CD14-positive monocyte (primary cell): ENCODE measurements around the gene MLH1. TPM values are rescaled to one million over a fixed set of nuclear protein-coding genes. Genes with fewer than 3 reads are reported as not detected.

Experiments used
- DNase-seq, 3 donors: peaks; one replicate each; pipeline ENCODE4 v3.0.0-alpha.2; 2011 to 2022
- H2AFZ ChIP-seq: 2 replicates; pipeline ENCODE4 v1.6.0; 2012; ENCODE audit warnings: mild to moderate bottlenecking, low read depth, low read length, inconsistent platforms; ENCODE audit not compliant: insufficient read depth, poor library complexity, severe bottlenecking
- H3K27ac ChIP-seq, 2 donors: 1 replicate in 1 of 2; 2 replicates in 1 of 2; pipeline ENCODE4 v1.5.1; 2012 to 2013; ENCODE audit warnings: low read length in 2 of 2, control low read depth in 1 of 2, inconsistent platforms in 1 of 2, low read depth in 1 of 2, mild to moderate bottlenecking in 1 of 2
- H3K27me3 ChIP-seq, 2 donors: one replicate each; pipeline versions ENCODE4 v1.6.0 to v1.6.1; 2011 to 2013; ENCODE audit warnings: low read length in 2 of 2; ENCODE audit not compliant: control insufficient read depth in 2 of 2, insufficient read depth in 2 of 2
- H3K36me3 ChIP-seq, 2 donors: replicated peaks in 1 of 2; 1 replicate in 1 of 2; 2 replicates in 1 of 2; pipeline versions ENCODE4 v1.5.1 to v1.6.1; 2012 to 2013; ENCODE audit warnings: low read length in 2 of 2, control low read depth in 1 of 2, inconsistent platforms in 1 of 2, mild to moderate bottlenecking in 1 of 2; ENCODE audit not compliant: insufficient read depth in 2 of 2, control insufficient read depth in 1 of 2
- H3K4me1 ChIP-seq, 2 donors: 1 replicate in 1 of 2; 2 replicates in 1 of 2; pipeline versions ENCODE4 v1.5.1 to v1.6.1; 2012 to 2013; ENCODE audit warnings: low read length in 2 of 2, control low read depth in 1 of 2, inconsistent platforms in 1 of 2, mild to moderate bottlenecking in 1 of 2, moderate library complexity in 1 of 2; ENCODE audit not compliant: insufficient read depth in 2 of 2, control insufficient read depth in 1 of 2
- H3K4me2 ChIP-seq: replicated peaks from 2 replicates; pipeline ENCODE3; 2012; ENCODE audit warnings: low read length, moderate library complexity, mild to moderate bottlenecking; ENCODE audit not compliant: poor library complexity, severe bottlenecking; ENCODE audit errors: extremely low read depth
- H3K4me3 ChIP-seq, 3 experiments: fragments of 200-600 bp in 1 of 3; sonication (generic) in 1 of 3; replicated peaks in 1 of 3; 1 replicate in 2 of 3; 2 replicates in 1 of 3; pipeline ENCODE4 v1.5.1; 2011 to 2013; ENCODE audit warnings: low read length in 3 of 3, mild to moderate bottlenecking in 3 of 3, control low read depth in 2 of 3, low read depth in 2 of 3, inconsistent platforms in 1 of 3, moderate library complexity in 1 of 3
- H3K79me2 ChIP-seq: 2 replicates; pipeline ENCODE4 v1.6.0; 2012; ENCODE audit warnings: mild to moderate bottlenecking, control low read depth, inconsistent platforms, low read length, moderate library complexity; ENCODE audit not compliant: insufficient read depth
- H3K9ac ChIP-seq: 2 replicates; pipeline ENCODE4 v1.6.0; 2017; ENCODE audit warnings: low read length, mild to moderate bottlenecking; ENCODE audit not compliant: insufficient read depth, poor library complexity, severe bottlenecking
- H3K9me3 ChIP-seq, 2 donors: replicated peaks in 1 of 2; 1 replicate in 1 of 2; 2 replicates in 1 of 2; pipeline versions ENCODE4 v1.5.1 to v1.6.1; 2012 to 2013; ENCODE audit warnings: low read length in 2 of 2, control low read depth in 1 of 2; ENCODE audit not compliant: control insufficient read depth in 1 of 2, insufficient read depth in 1 of 2
- H4K20me1 ChIP-seq: 2 replicates; pipeline ENCODE4 v1.6.0; 2012; ENCODE audit warnings: mild to moderate bottlenecking, low read length, control low read depth, moderate library complexity; ENCODE audit not compliant: insufficient read depth
- H3K27ac Mint-ChIP-seq, 7 donors: one replicate each; pipeline ENCODE4 v1.8.0; 2020; ENCODE audit warnings: mild to moderate bottlenecking in 7 of 7, mixed read lengths in 7 of 7, moderate library complexity in 6 of 7, inconsistent platforms in 2 of 7
- H3K27me3 Mint-ChIP-seq, 3 donors: one replicate each; pipeline ENCODE4 v1.8.0; 2021 to 2022; ENCODE audit warnings: low read depth in 3 of 3, mild to moderate bottlenecking in 3 of 3, mixed read lengths in 3 of 3, moderate library complexity in 3 of 3, inconsistent platforms in 1 of 3
- H3K36me3 Mint-ChIP-seq, 2 donors: one replicate each; pipeline ENCODE4 v1.8.0; 2020; ENCODE audit warnings: mixed read lengths in 2 of 2, inconsistent platforms in 1 of 2, mild to moderate bottlenecking in 1 of 2
- H3K4me1 Mint-ChIP-seq: one replicate; pipeline ENCODE4 v1.8.0; 2020; ENCODE audit warnings: mild to moderate bottlenecking, mixed read lengths
- H3K4me3 Mint-ChIP-seq, 2 donors: one replicate each; pipeline ENCODE4 v1.8.0; 2020; ENCODE audit warnings: mild to moderate bottlenecking in 2 of 2, mixed read lengths in 2 of 2, moderate library complexity in 1 of 2
- H3K9me3 Mint-ChIP-seq, 7 donors: one replicate each; pipeline ENCODE4 v1.8.0; 2020 to 2022; ENCODE audit warnings: mixed read lengths in 7 of 7, mild to moderate bottlenecking in 6 of 7, moderate library complexity in 6 of 7, inconsistent platforms in 2 of 7
- WGBS: methylation state at CpG from one replicate; pipeline ENCODE4 v1.1.5; 2013; ENCODE audit warnings: missing lambda C conversion rate; ENCODE audit not compliant: insufficient coverage; 5-methylcytosine and 5-hydroxymethylcytosine counted together
- intact Hi-C, 2 donors: fragments of 100-400 bp; cut with micrococcal nuclease; formaldehyde crosslinking; loops; one replicate each; pipeline versions ENCODE4 v1.15.0 to v1.15.1; 2023
- polyA plus RNA-seq, 3 donors: library from polyadenylated mRNA; depleted of rRNA in 1 of 3; unstranded in 2 of 3; stranded (reverse) in 1 of 3; fragments of 300-500 nt in 2 of 3; fragments of >200 nt in 1 of 3; fragmentation: Illumina TruSeq in 2 of 3; gene quantifications; 1 replicate in 2 of 3; 2 replicates in 1 of 3; pipeline ENCODE4 v1.2.3, GENCODE V29; 2012 to 2021
- TF ChIP-seq, protein P1 (sequence below): fragments of 200-600 bp; IDR thresholded peaks from one replicate; pipeline ENCODE4 v1.8.0; 2022; ENCODE audit warnings: antibody characterized with exemption, mild to moderate bottlenecking

Gene MLH1
- polyA plus RNA-seq, 3 donors, result 13.7 to 19.7 (median 18.5) TPM

DNA sequence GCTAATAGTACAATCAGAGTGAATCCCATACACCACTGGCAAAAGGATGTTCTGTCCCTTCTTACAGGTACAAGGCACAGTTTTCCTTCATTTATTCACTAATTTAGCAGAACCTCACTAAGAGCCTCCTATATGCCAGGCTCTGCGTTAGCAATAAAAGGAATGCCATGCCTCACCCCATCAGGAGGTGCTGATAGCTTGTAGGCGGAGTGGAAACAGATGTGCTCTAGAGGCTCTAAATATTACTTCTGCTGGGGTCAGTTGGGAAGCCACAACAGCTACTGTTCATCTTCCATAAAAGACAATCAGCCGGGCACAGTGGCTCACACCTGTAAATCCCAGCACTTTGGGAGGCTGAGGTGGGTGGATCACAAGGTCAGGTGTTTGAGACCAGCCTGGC is 24.4 kb downstream of the MLH1 start:
- no CpG with 5 or more reads among the region's 3 CpGs for WGBS
- no peaks in the 10 kb centered on the region for H3K4me1 Mint-ChIP-seq

DNA sequence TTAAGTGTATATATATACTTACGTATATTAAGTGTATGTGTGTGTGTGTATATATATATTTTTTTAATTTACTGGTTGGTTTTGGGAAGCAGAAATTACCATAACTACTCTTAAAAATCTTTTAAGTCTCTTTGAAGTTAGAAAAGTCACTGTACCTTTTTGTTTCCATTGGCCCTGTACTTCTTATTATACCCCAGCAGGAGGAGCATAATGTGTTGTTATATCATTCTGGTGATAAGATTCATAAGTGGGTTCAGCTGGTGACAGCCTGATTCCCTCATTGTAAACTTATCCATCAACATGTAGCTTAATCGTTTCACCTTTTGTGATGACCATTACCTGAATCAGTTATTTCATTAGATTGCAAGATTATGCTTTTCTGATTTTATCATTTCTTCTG is 30.8 kb downstream of the MLH1 start:
- no peak overlapping the region for H3K4me3 Mint-ChIP-seq
- H2AFZ ChIP-seq, result no peak overlapping the region
- peak in 1 of 3 donors; percentile 8 for DNase-seq
- peaks cover 56 to 82% of the 10 kb centered on the region in 2 donors for H3K36me3 ChIP-seq
- H3K4me1 Mint-ChIP-seq, result peaks cover 13% of the 10 kb centered on the region
- intact Hi-C loops, result no loop called here
- H4K20me1 ChIP-seq, result no peaks in the 10 kb centered on the region
- no peak overlapping the region for H3K4me3 ChIP-seq
- H3K36me3 Mint-ChIP-seq, result peaks cover 79 to 80% of the 10 kb centered on the region in 2 donors
- H3K9me3 ChIP-seq, result no peaks in the 10 kb centered on the region
- no peak overlapping the region for H3K4me2 ChIP-seq
- peaks cover 11 to 13% of the 10 kb centered on the region in 2 donors for H3K4me1 ChIP-seq
- WGBS, result no CpG with 5 or more reads among the region's 2 CpGs
- H3K79me2 ChIP-seq, result no peaks in the 10 kb centered on the region
- H3K9me3 Mint-ChIP-seq, result peaks cover 0 to 5% (median 0%) of the 10 kb centered on the region in 7 donors
- no peak overlapping the region for H3K9ac ChIP-seq
- peaks cover 0 to 3% (median 2%) of the 10 kb centered on the region in 3 donors for H3K27me3 Mint-ChIP-seq
- no peaks in the 10 kb centered on the region for H3K27me3 ChIP-seq
- peak overlapping the region in 3 of 7 donors; percentile 11 to 75 (median 17) for H3K27ac Mint-ChIP-seq
- TF ChIP-seq, protein P1, sequence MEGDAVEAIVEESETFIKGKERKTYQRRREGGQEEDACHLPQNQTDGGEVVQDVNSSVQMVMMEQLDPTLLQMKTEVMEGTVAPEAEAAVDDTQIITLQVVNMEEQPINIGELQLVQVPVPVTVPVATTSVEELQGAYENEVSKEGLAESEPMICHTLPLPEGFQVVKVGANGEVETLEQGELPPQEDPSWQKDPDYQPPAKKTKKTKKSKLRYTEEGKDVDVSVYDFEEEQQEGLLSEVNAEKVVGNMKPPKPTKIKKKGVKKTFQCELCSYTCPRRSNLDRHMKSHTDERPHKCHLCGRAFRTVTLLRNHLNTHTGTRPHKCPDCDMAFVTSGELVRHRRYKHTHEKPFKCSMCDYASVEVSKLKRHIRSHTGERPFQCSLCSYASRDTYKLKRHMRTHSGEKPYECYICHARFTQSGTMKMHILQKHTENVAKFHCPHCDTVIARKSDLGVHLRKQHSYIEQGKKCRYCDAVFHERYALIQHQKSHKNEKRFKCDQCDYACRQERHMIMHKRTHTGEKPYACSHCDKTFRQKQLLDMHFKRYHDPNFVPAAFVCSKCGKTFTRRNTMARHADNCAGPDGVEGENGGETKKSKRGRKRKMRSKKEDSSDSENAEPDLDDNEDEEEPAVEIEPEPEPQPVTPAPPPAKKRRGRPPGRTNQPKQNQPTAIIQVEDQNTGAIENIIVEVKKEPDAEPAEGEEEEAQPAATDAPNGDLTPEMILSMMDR, result peak; percentile 20
- peak overlapping the region in 1 of 2 donors; percentile 85 for H3K27ac ChIP-seq

More for the DNA sequence above, 24.4 kb downstream of the MLH1 start:
- intact Hi-C loops, result no loop called here
- TF ChIP-seq, protein P1, result no peak
- Histone ChIP-seq H4K20me1 (no peaks in the 10 kb centered on the region), H3K9ac (no peak overlapping the region), H3K4me2 (no peak overlapping the region), H3K79me2 (no peaks in the 10 kb centered on the region), H3K36me3 (peaks cover 78 to 99% of the 10 kb centered on the region in 2 donors), H3K4me1 (no peaks in the 10 kb centered on the region), H3K27ac (no peak overlapping the region), H3K27me3 (no peaks in the 10 kb centered on the region), H3K9me3 (no peaks in the 10 kb centered on the region), H2AFZ (no peak overlapping the region), H3K4me3 (no peak overlapping the region)
- H3K27me3 Mint-ChIP-seq, result peaks cover 0 to 3% (median 0%) of the 10 kb centered on the region in 3 donors
- peaks cover 88 to 94% of the 10 kb centered on the region in 2 donors for H3K36me3 Mint-ChIP-seq
- no peak for DNase-seq
- H3K27ac Mint-ChIP-seq, result peak overlapping the region in 1 of 7 donors; percentile 11
- peaks cover 0 to 1% (median 0%) of the 10 kb centered on the region in 7 donors for H3K9me3 Mint-ChIP-seq
- no peak overlapping the region for H3K4me3 Mint-ChIP-seq
